Gastroesophageal sphincter (tissue), 4 donors: ENCODE results near the gene ETS2. TPM values are rescaled to one million over a fixed set of nuclear protein-coding genes. Genes with fewer than 3 reads are reported as not detected.

Experiments
- ATAC-seq: fragments of 150-250 bp; one replicate; pipeline ENCODE4 v1.9.1; 2016; ENCODE audit warnings: mild to moderate bottlenecking, moderate library complexity
- H3K27ac ChIP-seq, 4 donors: fragments of 200-600 bp; sonication (generic) in 3 of 4; 1 replicate in 3 of 4; 2 replicates in 1 of 4; pipeline ENCODE4 v1.5.1; 2016 to 2019
- H3K27me3 ChIP-seq: fragments of 200-600 bp; sonication (generic); one replicate; pipeline ENCODE4 v1.5.1; 2019
- H3K36me3 ChIP-seq, 2 donors: fragments of 200-600 bp; sonication (generic); one replicate each; pipeline ENCODE4 v1.5.1; 2019; ENCODE audit warnings: control low read depth in 1 of 2
- H3K4me1 ChIP-seq, 3 donors: fragments of 200-600 bp; sonication (generic); 1 replicate in 2 of 3; 2 replicates in 1 of 3; pipeline ENCODE4 v1.5.1; 2016 to 2019; ENCODE audit warnings: control low read depth in 2 of 3
- H3K4me3 ChIP-seq, 2 donors: fragments of 200-600 bp; sonication (generic); one replicate each; pipeline ENCODE4 v1.5.1; 2019; ENCODE audit warnings: mild to moderate bottlenecking in 1 of 2, moderate library complexity in 1 of 2
- H3K9me3 ChIP-seq, 3 donors: fragments of 200-600 bp; sonication (generic); one replicate each; pipeline ENCODE4 v1.5.1; 2017 to 2019; ENCODE audit warnings: control low read depth in 2 of 3
- CTCF ChIP-seq, 4 experiments: fragments of 200-600 bp in 2 of 4; fragments of 450-650 bp in 2 of 4; sonication (generic) in 1 of 4; IDR thresholded peaks; one replicate each; pipeline ENCODE4 v1.5.1; 2017 to 2019; ENCODE audit warnings: antibody characterized with exemption in 4 of 4, mild to moderate bottlenecking in 2 of 4, moderate library complexity in 2 of 4
- EP300 ChIP-seq: sonication (generic); formaldehyde crosslinking; IDR thresholded peaks from one replicate; pipeline ENCODE4 v1.6.1; 2017; ENCODE audit warnings: antibody characterized with exemption, mild to moderate bottlenecking
- POLR2A ChIP-seq, 2 donors: fragments of 450-650 bp; IDR thresholded peaks; one replicate each; pipeline ENCODE4 v1.6.1; 2017; ENCODE audit warnings: antibody characterized with exemption in 2 of 2, mild to moderate bottlenecking in 2 of 2, moderate library complexity in 1 of 2
- POLR2AphosphoS5 ChIP-seq: sonication (generic); formaldehyde crosslinking; IDR thresholded peaks from one replicate; pipeline ENCODE4 v1.6.1; 2017; ENCODE audit warnings: antibody characterized with exemption
- WGBS, 2 donors: methylation state at CpG; one replicate each; pipeline ENCODE4 v1.1.5; 2018; ENCODE audit warnings: low coverage in 1 of 2; 5-methylcytosine and 5-hydroxymethylcytosine counted together
- total RNA-seq, 4 donors: library from RNA; depleted of rRNA; stranded (reverse); fragments of >200 nt; gene quantifications; one replicate each; pipeline ENCODE4 v1.1.0, GENCODE V29; 2016

The ETS2 gene
- 100 to 1,000 TPM in 1 of 4 donors, 10 to 100 TPM in 3; 50.9 to 169 (median 63.5) TPM for total RNA-seq

DNA sequence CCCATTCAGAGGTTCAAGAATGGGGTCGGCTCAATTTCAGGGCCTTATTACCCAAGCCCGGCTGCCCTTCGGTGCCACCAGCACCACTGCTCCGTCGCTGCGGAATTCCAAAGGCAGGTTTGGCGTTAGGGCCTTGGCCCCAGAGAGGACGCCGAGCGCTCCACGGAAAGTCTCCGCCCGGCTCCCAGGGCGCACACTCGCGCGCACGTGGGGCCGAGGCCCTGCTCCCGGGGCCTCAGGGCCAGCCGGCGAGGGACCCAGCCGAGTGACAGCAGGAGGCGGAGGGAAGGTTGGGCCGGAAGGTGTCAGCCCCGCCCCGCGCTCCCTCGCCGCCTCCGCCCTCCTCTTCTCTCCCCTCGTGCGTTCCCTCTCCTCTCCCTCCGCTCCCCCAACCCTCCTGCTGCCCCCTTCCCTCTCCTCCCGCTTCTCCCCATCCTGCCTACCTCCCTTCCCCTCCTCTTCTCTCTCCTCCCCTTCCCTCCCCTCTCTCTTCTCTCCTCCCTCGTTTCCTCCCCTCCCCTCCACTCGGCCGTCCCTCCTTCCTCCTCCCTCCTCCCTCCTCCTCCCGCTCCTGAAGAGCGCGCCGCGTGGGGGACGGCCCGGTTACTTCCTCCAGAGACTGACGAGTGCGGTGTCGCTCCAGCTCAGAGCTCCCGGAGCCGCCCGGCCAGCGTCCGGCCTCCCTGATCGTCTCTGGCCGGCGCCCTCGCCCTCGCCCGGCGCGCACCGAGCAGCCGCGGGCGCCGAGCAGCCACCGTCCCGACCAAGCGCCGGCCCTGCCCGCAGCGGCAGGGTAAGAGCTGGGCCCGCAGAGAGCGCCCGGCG is at the start of gene ETS2:
Gene ETS2 (plus strand): TSS at position 602 of the 825 bp plus-strand sequence. CDS start 4,106 bp downstream, outside the sequence.
- no peaks in the 10 kb centered on the region for H3K27me3 ChIP-seq
- H3K9me3 ChIP-seq, result no peaks in the 10 kb centered on the region
- peaks cover 0 to 47% (median 3%) of the 10 kb centered on the region in 3 donors for H3K4me1 ChIP-seq
- H3K4me3 ChIP-seq, result peak within 1 kb of the TSS; percentile 70 to 90
- peaks cover 0 to 6% of the 10 kb centered on the region in 2 donors for H3K36me3 ChIP-seq
- TF ChIP-seq EP300 (no peak), CTCF (IDR thresholded peaks at IDR 0.05) (peak in 2 of 4 experiments; percentile 9 to 13), POLR2A (IDR thresholded peaks at IDR 0.05) (peak; percentile 95 to 98), POLR2AphosphoS5 (peak; percentile 99)
- H3K27ac ChIP-seq, result peak within 1 kb of the TSS; percentile 68 to 96 (median 94)
- ATAC-seq, result peak; percentile 93
- WGBS, 2 donors, result 0% methylated on average over 3 of the region's 76 CpGs; no CpG with 5 or more reads in 1 of the 2 donors

GRCh38 chr21:38756746-38757145 is 49.0 kb upstream of the ETS2 start:
- peaks cover 3 to 88% (median 9%) of the 10 kb centered on the region in 3 donors for H3K4me1 ChIP-seq

DNA sequence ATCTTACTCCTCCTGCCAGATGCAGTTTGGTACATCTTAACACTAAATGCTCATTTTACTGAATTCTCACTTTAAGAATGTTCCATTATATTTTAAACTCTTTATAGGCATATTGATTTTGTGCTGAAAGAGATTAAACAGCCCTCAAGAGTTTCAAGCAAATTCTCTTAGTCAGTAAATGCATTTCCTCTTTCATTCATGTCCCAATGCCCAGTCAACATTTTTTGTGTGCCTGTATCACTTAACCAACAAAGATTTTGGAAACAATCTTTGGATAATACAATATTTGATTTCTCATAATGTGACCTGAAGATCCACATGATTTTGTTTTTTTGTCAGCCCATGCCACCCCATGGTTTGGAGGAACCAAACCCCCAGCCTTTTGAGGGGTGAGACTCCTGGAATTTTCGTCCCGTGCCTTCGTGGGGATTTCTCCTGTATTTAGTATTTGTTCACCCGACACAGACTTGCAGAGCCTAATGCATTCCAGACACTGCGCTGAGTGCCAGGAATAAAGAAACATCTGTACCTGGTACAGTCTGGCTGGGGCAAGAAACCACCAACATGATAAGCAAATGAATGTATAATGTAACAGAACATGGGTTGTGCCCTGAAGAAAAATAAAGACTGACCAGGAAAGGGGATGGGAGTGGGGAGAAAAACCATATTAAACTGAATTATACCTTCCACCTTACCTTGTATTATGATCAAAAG is 47.1 kb upstream of the ETS2 start:
- no peak for ATAC-seq
- Histone ChIP-seq H3K36me3 (no peaks in the 10 kb centered on the region), H3K27ac (peak overlapping the region in 2 of 4 donors; percentile 42 to 65), H3K27me3 (no peaks in the 10 kb centered on the region), H3K4me1 (peaks cover 3 to 75% (median 11%) of the 10 kb centered on the region in 3 donors), H3K4me3 (no peak overlapping the region), H3K9me3 (no peaks in the 10 kb centered on the region)
- WGBS, 2 donors, result 80% methylated on average over 5 of the region's 5 CpGs; no CpG with 5 or more reads in 1 of the 2 donors
- TF ChIP-seq POLR2A (IDR thresholded peaks at IDR 0.05), result no peak
- TF ChIP-seq POLR2AphosphoS5, result no peak
- no peak for TF ChIP-seq CTCF (IDR thresholded peaks at IDR 0.05)
- no peak for TF ChIP-seq EP300

More at GRCh38 chr21:38756746-38757145, 49.0 kb upstream of the ETS2 start:
- no peak for ATAC-seq
- no peaks in the 10 kb centered on the region for H3K27me3 ChIP-seq
- H3K4me3 ChIP-seq, result no peak overlapping the region
- WGBS, 2 donors, result 25 to 41% methylated on average over 1 to 3 of the region's 3 CpGs
- peak overlapping the region in 3 of 4 donors; percentile 21 to 65 (median 64) for H3K27ac ChIP-seq
- H3K36me3 ChIP-seq, result no peaks in the 10 kb centered on the region
- TF ChIP-seq CTCF (IDR thresholded peaks at IDR 0.05) (no peak), POLR2A (IDR thresholded peaks at IDR 0.05) (no peak), POLR2AphosphoS5 (peak; percentile 63)
- H3K9me3 ChIP-seq, result no peaks in the 10 kb centered on the region

DNA sequence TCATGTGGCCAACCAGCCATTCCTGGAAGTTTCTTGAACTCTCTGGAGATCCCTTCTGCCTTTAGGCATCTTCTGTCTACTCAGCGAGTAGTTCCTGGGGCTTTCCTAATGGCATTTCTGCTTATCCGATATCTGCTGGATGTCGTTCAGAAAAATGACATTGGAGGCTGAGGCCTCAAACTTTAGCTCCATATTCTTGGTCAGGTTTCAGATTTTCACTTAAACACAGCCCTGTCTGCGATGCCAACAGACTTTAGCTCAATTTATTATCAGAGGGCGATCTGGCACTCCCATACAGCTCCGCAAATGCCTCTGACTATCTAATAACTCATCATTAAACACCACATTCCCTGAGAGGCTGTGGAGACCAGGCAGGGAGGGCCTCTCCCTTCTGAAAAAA is 46.3 kb upstream of the ETS2 start:
- 53 to 58% methylated on average over 3 to 6 of the region's 6 CpGs for WGBS, 2 donors
- H3K9me3 ChIP-seq, result no peaks in the 10 kb centered on the region
- H3K4me3 ChIP-seq, result no peak overlapping the region
- no peak for ATAC-seq
- no peaks in the 10 kb centered on the region for H3K36me3 ChIP-seq
- peaks cover 3 to 67% (median 11%) of the 10 kb centered on the region in 3 donors for H3K4me1 ChIP-seq
- no peaks in the 10 kb centered on the region for H3K27me3 ChIP-seq
- H3K27ac ChIP-seq, result peak overlapping the region in 3 of 4 donors; percentile 8 to 65 (median 42)
- TF ChIP-seq POLR2A (IDR thresholded peaks at IDR 0.05) (no peak), POLR2AphosphoS5 (no peak), EP300 (no peak), CTCF (IDR thresholded peaks at IDR 0.05) (no peak)
